GM23338 (cell line): ENCODE measurements around the gene SEC22A. TPM values are rescaled to one million over a fixed set of nuclear protein-coding genes. Genes with fewer than 3 reads are reported as not detected.

Experiments
- ATAC-seq: fragments of 200-7000 bp; cut with Tn5 transposase; 3 replicates; pipeline ENCODE4 v1.9.1; 2020
- DNase-seq: peaks from one replicate; pipeline ENCODE4 v3.0.0-alpha.2; 2015; ENCODE audit warnings: low spot score
- H2AFZ ChIP-seq: fragments of 200-600 bp; sonication (generic); 2 replicates; pipeline ENCODE4 v1.8.0; 2016; ENCODE audit warnings: antibody characterized with exemption, mild to moderate bottlenecking, moderate library complexity
- H3F3A ChIP-seq: fragments of 200-600 bp; sonication (generic); replicated peaks from 2 replicates; pipeline ENCODE4 v1.8.0; 2017; ENCODE audit warnings: antibody characterized with exemption, mixed run types, low read depth
- H3K27ac ChIP-seq: fragments of 200-600 bp; sonication (generic); 2 replicates; pipeline ENCODE4 v1.6.1; 2016; ENCODE audit warnings: low read depth
- H3K27me3 ChIP-seq: fragments of 200-600 bp; sonication (generic); 2 replicates; pipeline ENCODE4 v1.8.0; 2016; ENCODE audit warnings: mild to moderate bottlenecking, mixed run types, moderate library complexity; ENCODE audit not compliant: insufficient read depth
- H3K36me3 ChIP-seq: fragments of 200-600 bp; sonication (generic); 2 replicates; pipeline ENCODE4 v1.8.0; 2016; ENCODE audit warnings: mild to moderate bottlenecking; ENCODE audit not compliant: insufficient read depth
- H3K4me1 ChIP-seq: fragments of 200-600 bp; sonication (generic); 2 replicates; pipeline ENCODE4 v1.8.0; 2016; ENCODE audit warnings: mild to moderate bottlenecking, moderate library complexity; ENCODE audit not compliant: insufficient read depth
- H3K4me2 ChIP-seq: fragments of 200-600 bp; sonication (generic); 2 replicates; pipeline ENCODE4 v1.7.1; 2017; ENCODE audit warnings: mixed run types
- H3K4me3 ChIP-seq: fragments of 200-600 bp; sonication (generic); 2 replicates; pipeline ENCODE4 v1.6.1; 2016; ENCODE audit warnings: mixed run types
- H3K79me2 ChIP-seq: fragments of 200-600 bp; sonication (generic); replicated peaks from 2 replicates; pipeline ENCODE4 v1.8.0; 2017; ENCODE audit warnings: mild to moderate bottlenecking; ENCODE audit not compliant: insufficient read depth
- H3K9me2 ChIP-seq: fragments of 200-600 bp; sonication (generic); 2 replicates; pipeline ENCODE4 v1.8.0; 2017; ENCODE audit not compliant: insufficient read depth
- H4K20me1 ChIP-seq: fragments of 200-600 bp; sonication (generic); replicated peaks from 2 replicates; pipeline ENCODE4 v1.8.0; 2017; ENCODE audit warnings: mild to moderate bottlenecking; ENCODE audit not compliant: insufficient read depth
- H3K27ac Mint-ChIP-seq: 2 replicates; pipeline ENCODE4 v1.8.0; 2020; ENCODE audit warnings: inconsistent platforms, mild to moderate bottlenecking, moderate library complexity, mixed read lengths
- H3K27me3 Mint-ChIP-seq: 3 replicates; pipeline ENCODE4 v1.8.0; 2022; ENCODE audit warnings: low read depth, mild to moderate bottlenecking, moderate library complexity, mixed read lengths, inconsistent platforms; ENCODE audit not compliant: insufficient read depth, poor library complexity
- H3K36me3 Mint-ChIP-seq: 3 replicates; pipeline ENCODE4 v1.8.0; 2021; ENCODE audit warnings: low read depth, mild to moderate bottlenecking, inconsistent platforms, moderate library complexity, mixed read lengths
- H3K4me1 Mint-ChIP-seq: 3 replicates; pipeline ENCODE4 v1.8.0; 2020; ENCODE audit warnings: mild to moderate bottlenecking, inconsistent platforms, mixed read lengths
- H3K4me3 Mint-ChIP-seq: 3 replicates; pipeline ENCODE4 v1.8.0; 2021; ENCODE audit warnings: moderate library complexity, mild to moderate bottlenecking, inconsistent platforms, mixed read lengths
- H3K9me3 Mint-ChIP-seq: 3 replicates; pipeline ENCODE4 v1.8.0; 2020; ENCODE audit warnings: moderate library complexity, mild to moderate bottlenecking, inconsistent platforms, mixed read lengths
- CREB1 ChIP-seq: fragments of 250-450 bp; sonication (Bioruptor Pico); IDR thresholded peaks from 2 replicates; pipeline ENCODE4 v1.5.0; 2020; ENCODE audit warnings: low read depth, mild to moderate bottlenecking, moderate library complexity
- CTCF ChIP-seq, 2 experiments: fragments of 200-600 bp in 1 of 2; sonication (generic) in 1 of 2; conservative IDR thresholded peaks; 2 replicates each; pipeline versions ENCODE4 v1.5.1 to v1.6.1; 2016 to 2017; ENCODE audit warnings: antibody characterized with exemption in 2 of 2, low read depth in 2 of 2, mild to moderate bottlenecking in 2 of 2, moderate library complexity in 1 of 2
- EZH2 ChIP-seq: fragments of 200-600 bp; sonication (generic); IDR thresholded peaks from one replicate; pipeline ENCODE4 v1.8.0; 2017; ENCODE audit warnings: antibody characterized with exemption, mild to moderate bottlenecking, low read depth; ENCODE audit not compliant: unreplicated experiment
- EZH2phosphoT487 ChIP-seq: fragments of 200-600 bp; sonication (generic); IDR thresholded peaks from one replicate; pipeline ENCODE4 v1.8.1; 2018; ENCODE audit warnings: antibody characterized with exemption; ENCODE audit not compliant: unreplicated experiment
- JUNB ChIP-seq: IDR thresholded peaks from one replicate; pipeline ENCODE4 v1.6.1; 2016; ENCODE audit warnings: antibody characterized with exemption; ENCODE audit not compliant: unreplicated experiment
- NANOG ChIP-seq: IDR thresholded peaks from 2 replicates; pipeline ENCODE4 v1.6.1; 2016; ENCODE audit warnings: antibody characterized with exemption, borderline replicate concordance
- POLR2AphosphoS5 ChIP-seq: IDR thresholded peaks from 2 replicates; pipeline ENCODE4 v1.6.1; 2016; ENCODE audit warnings: antibody characterized with exemption, low read depth
- STAT1 ChIP-seq: IDR thresholded peaks from one replicate; pipeline ENCODE4 v1.6.1; 2016; ENCODE audit warnings: antibody characterized with exemption; ENCODE audit not compliant: unreplicated experiment
- ZNF114 ChIP-seq: fragments of 250-450 bp; sonication (Bioruptor Pico); IDR thresholded peaks from 2 replicates; pipeline ENCODE4 v1.5.0; 2020; ENCODE audit warnings: mild to moderate bottlenecking, moderate library complexity
- ZNF331 ChIP-seq: fragments of 250-450 bp; sonication (Bioruptor Pico); IDR thresholded peaks from 2 replicates; pipeline ENCODE4 v1.5.0; 2020; ENCODE audit warnings: low read depth, mild to moderate bottlenecking, moderate library complexity
- polyA plus RNA-seq: library from polyadenylated mRNA; unstranded; fragments of >200 nt; fragmentation: Nextera tagmentation; extraction: Ambion mirVana; gene quantifications from 2 replicates; pipeline ENCODE4 v1.2.1, GENCODE V29; 2016
- total RNA-seq: library from RNA; depleted of rRNA; stranded (reverse); fragments of >200 nt; shearing (Covaris generic); gene quantifications from 2 replicates; pipeline ENCODE4 v1.2.3, GENCODE V29; 2014
- TF ChIP-seq, protein P1 (sequence below): IDR thresholded peaks from 2 replicates; pipeline ENCODE4 v1.6.1; 2016; ENCODE audit warnings: antibody characterized with exemption
- TF ChIP-seq, protein P2 (sequence below): IDR thresholded peaks from one replicate; pipeline ENCODE4 v1.6.1; 2018; ENCODE audit warnings: antibody characterized with exemption; ENCODE audit not compliant: unreplicated experiment

SEC22A gene
- total and polyA plus RNA-seq, 2 experiments from 2014 or later = 11.2 to 24.1 TPM

GRCh38 chr3:123299581-123299980 is 97.8 kb downstream of the SEC22A start:
- no peaks in the 10 kb centered on the region for H3K9me3 Mint-ChIP-seq
- TF ChIP-seq CTCF (conservative IDR thresholded peaks at IDR 0.05; ENCODE audit: low read depth in 2 of 2) = no peak
- TF ChIP-seq, protein P1, sequence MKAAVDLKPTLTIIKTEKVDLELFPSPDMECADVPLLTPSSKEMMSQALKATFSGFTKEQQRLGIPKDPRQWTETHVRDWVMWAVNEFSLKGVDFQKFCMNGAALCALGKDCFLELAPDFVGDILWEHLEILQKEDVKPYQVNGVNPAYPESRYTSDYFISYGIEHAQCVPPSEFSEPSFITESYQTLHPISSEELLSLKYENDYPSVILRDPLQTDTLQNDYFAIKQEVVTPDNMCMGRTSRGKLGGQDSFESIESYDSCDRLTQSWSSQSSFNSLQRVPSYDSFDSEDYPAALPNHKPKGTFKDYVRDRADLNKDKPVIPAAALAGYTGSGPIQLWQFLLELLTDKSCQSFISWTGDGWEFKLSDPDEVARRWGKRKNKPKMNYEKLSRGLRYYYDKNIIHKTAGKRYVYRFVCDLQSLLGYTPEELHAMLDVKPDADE = no peak
- TF ChIP-seq STAT1 = no peak
- no peak for TF ChIP-seq ZNF114 (CRISPR knock-in tag)
- TF ChIP-seq CREB1 = no peak
- TF ChIP-seq NANOG = no peak
- no peak for TF ChIP-seq POLR2AphosphoS5
- no peak for TF ChIP-seq EZH2phosphoT487
- TF ChIP-seq, protein P2, sequence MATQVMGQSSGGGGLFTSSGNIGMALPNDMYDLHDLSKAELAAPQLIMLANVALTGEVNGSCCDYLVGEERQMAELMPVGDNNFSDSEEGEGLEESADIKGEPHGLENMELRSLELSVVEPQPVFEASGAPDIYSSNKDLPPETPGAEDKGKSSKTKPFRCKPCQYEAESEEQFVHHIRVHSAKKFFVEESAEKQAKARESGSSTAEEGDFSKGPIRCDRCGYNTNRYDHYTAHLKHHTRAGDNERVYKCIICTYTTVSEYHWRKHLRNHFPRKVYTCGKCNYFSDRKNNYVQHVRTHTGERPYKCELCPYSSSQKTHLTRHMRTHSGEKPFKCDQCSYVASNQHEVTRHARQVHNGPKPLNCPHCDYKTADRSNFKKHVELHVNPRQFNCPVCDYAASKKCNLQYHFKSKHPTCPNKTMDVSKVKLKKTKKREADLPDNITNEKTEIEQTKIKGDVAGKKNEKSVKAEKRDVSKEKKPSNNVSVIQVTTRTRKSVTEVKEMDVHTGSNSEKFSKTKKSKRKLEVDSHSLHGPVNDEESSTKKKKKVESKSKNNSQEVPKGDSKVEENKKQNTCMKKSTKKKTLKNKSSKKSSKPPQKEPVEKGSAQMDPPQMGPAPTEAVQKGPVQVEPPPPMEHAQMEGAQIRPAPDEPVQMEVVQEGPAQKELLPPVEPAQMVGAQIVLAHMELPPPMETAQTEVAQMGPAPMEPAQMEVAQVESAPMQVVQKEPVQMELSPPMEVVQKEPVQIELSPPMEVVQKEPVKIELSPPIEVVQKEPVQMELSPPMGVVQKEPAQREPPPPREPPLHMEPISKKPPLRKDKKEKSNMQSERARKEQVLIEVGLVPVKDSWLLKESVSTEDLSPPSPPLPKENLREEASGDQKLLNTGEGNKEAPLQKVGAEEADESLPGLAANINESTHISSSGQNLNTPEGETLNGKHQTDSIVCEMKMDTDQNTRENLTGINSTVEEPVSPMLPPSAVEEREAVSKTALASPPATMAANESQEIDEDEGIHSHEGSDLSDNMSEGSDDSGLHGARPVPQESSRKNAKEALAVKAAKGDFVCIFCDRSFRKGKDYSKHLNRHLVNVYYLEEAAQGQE = no peak
- no peak overlapping the region for H3K4me3 Mint-ChIP-seq
- Histone ChIP-seq H3K4me2 (no peak overlapping the region), H3K27ac (no peak overlapping the region), H3F3A (no peaks in the 10 kb centered on the region), H2AFZ (no peak overlapping the region), H4K20me1 (no peaks in the 10 kb centered on the region), H3K36me3 (no peaks in the 10 kb centered on the region), H3K9me2 (no peaks in the 10 kb centered on the region), H3K4me1 (no peaks in the 10 kb centered on the region), H3K4me3 (no peak overlapping the region), H3K79me2 (no peaks in the 10 kb centered on the region), H3K27me3 (no peaks in the 10 kb centered on the region)
- DNase-seq (no peak), ATAC-seq (no peak)
- peaks cover 3% of the 10 kb centered on the region; the same call in 1 of the 3 replicates for H3K4me1 Mint-ChIP-seq
- no peak overlapping the region for H3K27ac Mint-ChIP-seq
- H3K27me3 Mint-ChIP-seq = peaks cover 14% of the 10 kb centered on the region
- H3K36me3 Mint-ChIP-seq = peaks cover 43% of the 10 kb centered on the region

DNA sequence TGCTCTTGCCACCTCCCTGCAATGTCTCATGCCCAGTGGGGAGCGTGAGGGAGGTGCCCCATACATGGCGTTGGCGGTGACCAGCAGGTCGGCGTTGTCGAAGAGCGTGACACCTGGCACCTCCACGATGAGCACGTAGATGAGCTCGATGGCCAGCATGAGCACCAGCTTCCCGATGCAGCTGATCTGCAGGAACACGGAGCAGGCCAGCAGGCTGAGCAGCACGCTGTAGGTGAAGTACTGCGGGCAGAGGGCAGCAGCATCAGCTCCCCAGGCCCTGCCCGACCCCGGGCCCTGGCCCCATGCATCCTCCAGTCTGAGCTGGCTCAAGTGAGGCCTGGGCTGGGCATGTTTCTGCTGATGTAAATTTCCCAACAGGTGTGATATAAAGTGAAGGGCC is 98.3 kb downstream of the SEC22A start:
- Histone ChIP-seq H3K27ac (no peak overlapping the region), H3K79me2 (no peaks in the 10 kb centered on the region), H3K27me3 (no peaks in the 10 kb centered on the region), H3F3A (no peaks in the 10 kb centered on the region), H3K36me3 (no peaks in the 10 kb centered on the region), H4K20me1 (no peaks in the 10 kb centered on the region), H2AFZ (no peak overlapping the region), H3K4me1 (no peaks in the 10 kb centered on the region), H3K9me2 (no peaks in the 10 kb centered on the region), H3K4me2 (no peak overlapping the region), H3K4me3 (no peak overlapping the region)
- no peak overlapping the region for H3K4me3 Mint-ChIP-seq
- no peak overlapping the region for H3K27ac Mint-ChIP-seq
- H3K36me3 Mint-ChIP-seq = peaks cover 42% of the 10 kb centered on the region
- H3K9me3 Mint-ChIP-seq = no peaks in the 10 kb centered on the region
- ATAC-seq (no peak), DNase-seq (no peak)
- H3K4me1 Mint-ChIP-seq = peaks cover 3% of the 10 kb centered on the region; the same call in 1 of the 3 replicates
- H3K27me3 Mint-ChIP-seq = peaks cover 11% of the 10 kb centered on the region
- no peak for TF ChIP-seq NANOG
- TF ChIP-seq ZNF114 (CRISPR knock-in tag) = no peak
- no peak for TF ChIP-seq POLR2AphosphoS5
- no peak for TF ChIP-seq EZH2
- no peak for TF ChIP-seq CTCF (conservative IDR thresholded peaks at IDR 0.05; ENCODE audit: low read depth in 2 of 2)
- no peak for TF ChIP-seq CREB1
- no peak for TF ChIP-seq STAT1
- TF ChIP-seq ZNF331 (CRISPR knock-in tag) = no peak
- TF ChIP-seq EZH2phosphoT487 = no peak
- TF ChIP-seq, protein P2 = no peak
- no peak for TF ChIP-seq JUNB
